NB4 (cell line): ENCODE measurements around the gene AFAP1L2.

Experiments used
- POLR2A ChIP-seq: IDR thresholded peaks from 2 replicates; pipeline ENCODE4 v1.6.1; 2011; ENCODE audit warnings: mild to moderate bottlenecking; ENCODE audit not compliant: insufficient read length; ENCODE audit errors: extremely low read depth
- TF ChIP-seq, protein P1 (sequence below): IDR thresholded peaks from one replicate; pipeline ENCODE4 v1.5.1; 2012; ENCODE audit warnings: low read depth, low read length

GRCh38 chr10:114258274-114258840 lies 145.9 kb downstream of the AFAP1L2 start:
- TF ChIP-seq, protein P1, sequence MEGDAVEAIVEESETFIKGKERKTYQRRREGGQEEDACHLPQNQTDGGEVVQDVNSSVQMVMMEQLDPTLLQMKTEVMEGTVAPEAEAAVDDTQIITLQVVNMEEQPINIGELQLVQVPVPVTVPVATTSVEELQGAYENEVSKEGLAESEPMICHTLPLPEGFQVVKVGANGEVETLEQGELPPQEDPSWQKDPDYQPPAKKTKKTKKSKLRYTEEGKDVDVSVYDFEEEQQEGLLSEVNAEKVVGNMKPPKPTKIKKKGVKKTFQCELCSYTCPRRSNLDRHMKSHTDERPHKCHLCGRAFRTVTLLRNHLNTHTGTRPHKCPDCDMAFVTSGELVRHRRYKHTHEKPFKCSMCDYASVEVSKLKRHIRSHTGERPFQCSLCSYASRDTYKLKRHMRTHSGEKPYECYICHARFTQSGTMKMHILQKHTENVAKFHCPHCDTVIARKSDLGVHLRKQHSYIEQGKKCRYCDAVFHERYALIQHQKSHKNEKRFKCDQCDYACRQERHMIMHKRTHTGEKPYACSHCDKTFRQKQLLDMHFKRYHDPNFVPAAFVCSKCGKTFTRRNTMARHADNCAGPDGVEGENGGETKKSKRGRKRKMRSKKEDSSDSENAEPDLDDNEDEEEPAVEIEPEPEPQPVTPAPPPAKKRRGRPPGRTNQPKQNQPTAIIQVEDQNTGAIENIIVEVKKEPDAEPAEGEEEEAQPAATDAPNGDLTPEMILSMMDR: no peak
- no peak for TF ChIP-seq POLR2A
